ENCODE results near the gene MSMB. TPM values are rescaled to one million over a fixed set of nuclear protein-coding genes. Genes with fewer than 3 reads are reported as not detected.

Gene MSMB
- total RNA-seq, 1 donor from 2014 or later = not detected

- Mint-ChIP-seq H3K4me3 (ENCODE audit: low read depth) (no peak overlapping the region), H3K9me3 (no peaks in the 10 kb centered on the region), H3K27ac (no peak overlapping the region), H3K4me1 (ENCODE audit: low read depth) (peaks cover 4% of the 10 kb centered on the region), H3K27me3 (ENCODE audit: low read depth) (peaks cover 12% of the 10 kb centered on the region), H3K36me3 (ENCODE audit: low read depth) (no peaks in the 10 kb centered on the region)
- DNase-seq (ENCODE audit: low spot score) = no peak
- intact Hi-C loops (cut with micrococcal nuclease) = no loop called here
Measured at GRCh38 chr10:46037107-46037825, 8.8 kb downstream of the MSMB start.

GRCh38 chr10:46035923-46036849 is 9.9 kb downstream of the MSMB start:
- H3K27ac Mint-ChIP-seq = no peak overlapping the region
- H3K27me3 Mint-ChIP-seq (ENCODE audit: low read depth) = peaks cover 7% of the 10 kb centered on the region
- no peak for DNase-seq (ENCODE audit: low spot score)
- peaks cover 7% of the 10 kb centered on the region for H3K4me1 Mint-ChIP-seq (ENCODE audit: low read depth)
- H3K4me3 Mint-ChIP-seq (ENCODE audit: low read depth) = no peak overlapping the region
- H3K36me3 Mint-ChIP-seq (ENCODE audit: low read depth) = no peaks in the 10 kb centered on the region
- no peaks in the 10 kb centered on the region for H3K9me3 Mint-ChIP-seq
- intact Hi-C loops (cut with micrococcal nuclease) = no loop called here

- H3K36me3 Mint-ChIP-seq (ENCODE audit: low read depth) = peaks cover 2% of the 10 kb centered on the region
- H3K4me1 Mint-ChIP-seq (ENCODE audit: low read depth) = peaks cover 19% of the 10 kb centered on the region
- peaks cover 5% of the 10 kb centered on the region for H3K27me3 Mint-ChIP-seq (ENCODE audit: low read depth)
- no peak overlapping the region for H3K27ac Mint-ChIP-seq
- H3K4me3 Mint-ChIP-seq (ENCODE audit: low read depth) = no peak overlapping the region
- DNase-seq (ENCODE audit: low spot score) = no peak
- no peaks in the 10 kb centered on the region for H3K9me3 Mint-ChIP-seq
- intact Hi-C loops (cut with micrococcal nuclease) = no loop called here
Measured at GRCh38 chr10:46033602-46034011, 12.5 kb downstream of the MSMB start.

GRCh38 chr10:46031648-46032532 is 14.2 kb downstream of the MSMB start:
- Mint-ChIP-seq H3K27ac (peak overlapping the region; percentile 36), H3K36me3 (ENCODE audit: low read depth) (peaks cover 9% of the 10 kb centered on the region)

GRCh38 chr10:46030091-46030937 is 15.8 kb downstream of the MSMB start, which contains the start of gene NCOA4:
Gene NCOA4 (minus strand): TSS chr10:46030623. CDS start chr10:46016680, 13,943 bp downstream.
- H3K4me1 Mint-ChIP-seq (ENCODE audit: low read depth) = peaks cover 40% of the 10 kb centered on the region
- H3K36me3 Mint-ChIP-seq (ENCODE audit: low read depth) = peaks cover 17% of the 10 kb centered on the region
- H3K4me3 Mint-ChIP-seq (ENCODE audit: low read depth) = peak within 1 kb of the TSS; percentile 97
- no peaks in the 10 kb centered on the region for H3K9me3 Mint-ChIP-seq
- intact Hi-C loops (cut with micrococcal nuclease) = loop anchor here (2.0 kb wide), 1 partner anchor 780 kb away; no protein-coding TSS in a partner anchor
- peak within 1 kb of the TSS; percentile 93 for H3K27ac Mint-ChIP-seq
- DNase-seq (ENCODE audit: low spot score) = peak; percentile 96
- H3K27me3 Mint-ChIP-seq (ENCODE audit: low read depth) = peaks cover under 1% of the 10 kb centered on the region

More at GRCh38 chr10:46031648-46032532, 14.2 kb downstream of the MSMB start:
- Mint-ChIP-seq H3K9me3 (no peaks in the 10 kb centered on the region), H3K4me3 (ENCODE audit: low read depth) (peak overlapping the region; percentile 35), H3K4me1 (ENCODE audit: low read depth) (peaks cover 32% of the 10 kb centered on the region), H3K27me3 (ENCODE audit: low read depth) (peaks cover 4% of the 10 kb centered on the region)
- DNase-seq (ENCODE audit: low spot score) = no peak
- intact Hi-C loops (cut with micrococcal nuclease) = loop anchor here (2.0 kb wide), 1 partner anchor 781 kb away; no protein-coding TSS in a partner anchor

GRCh38 chr10:46029461-46030030 is 16.5 kb downstream of the MSMB start:
- Mint-ChIP-seq H3K9me3 (no peaks in the 10 kb centered on the region), H3K4me1 (ENCODE audit: low read depth) (peaks cover 43% of the 10 kb centered on the region), H3K27ac (peak overlapping the region; percentile 93), H3K36me3 (ENCODE audit: low read depth) (peaks cover 17% of the 10 kb centered on the region), H3K4me3 (ENCODE audit: low read depth) (peak overlapping the region; percentile 97), H3K27me3 (ENCODE audit: low read depth) (no peaks in the 10 kb centered on the region)
- intact Hi-C loops (cut with micrococcal nuclease) = loop anchor here (2.0 to 5.0 kb wide), 4 partner anchors 47 to 779 kb away; partner anchors contain the start of gene TIMM23
- DNase-seq (ENCODE audit: low spot score) = no peak

GRCh38 chr10:46028584-46029460 is 17.2 kb downstream of the MSMB start:
- intact Hi-C loops (cut with micrococcal nuclease) = loop anchor here (2.0 to 5.0 kb wide), 3 partner anchors 46 to 437 kb away; partner anchors contain the start of gene TIMM23
- Mint-ChIP-seq H3K27me3 (ENCODE audit: low read depth) (no peaks in the 10 kb centered on the region), H3K27ac (peak overlapping the region; percentile 93), H3K4me3 (ENCODE audit: low read depth) (peak overlapping the region; percentile 97), H3K36me3 (ENCODE audit: low read depth) (peaks cover 17% of the 10 kb centered on the region), H3K4me1 (ENCODE audit: low read depth) (peaks cover 49% of the 10 kb centered on the region), H3K9me3 (no peaks in the 10 kb centered on the region)
- no peak for DNase-seq (ENCODE audit: low spot score)

GRCh38 chr10:46026106-46026505 is 20.0 kb downstream of the MSMB start:
- Mint-ChIP-seq H3K9me3 (no peaks in the 10 kb centered on the region), H3K27me3 (ENCODE audit: low read depth) (no peaks in the 10 kb centered on the region), H3K4me3 (ENCODE audit: low read depth) (no peak overlapping the region), H3K4me1 (ENCODE audit: low read depth) (peaks cover 56% of the 10 kb centered on the region), H3K27ac (no peak overlapping the region), H3K36me3 (ENCODE audit: low read depth) (peaks cover 23% of the 10 kb centered on the region)
- no peak for DNase-seq (ENCODE audit: low spot score)
- intact Hi-C loops (cut with micrococcal nuclease) = loop anchor here (5.0 kb wide), 2 partner anchors 54 to 434 kb away; partner anchors contain the start of gene TIMM23

GRCh38 chr10:46025406-46025805 is 20.7 kb downstream of the MSMB start:
- no peaks in the 10 kb centered on the region for H3K9me3 Mint-ChIP-seq
- H3K4me1 Mint-ChIP-seq (ENCODE audit: low read depth) = peaks cover 57% of the 10 kb centered on the region
- intact Hi-C loops (cut with micrococcal nuclease) = loop anchor here (5.0 kb wide), 2 partner anchors 53 to 433 kb away; partner anchors contain the start of gene TIMM23
- H3K4me3 Mint-ChIP-seq (ENCODE audit: low read depth) = no peak overlapping the region
- no peak for DNase-seq (ENCODE audit: low spot score)
- peaks cover 23% of the 10 kb centered on the region for H3K36me3 Mint-ChIP-seq (ENCODE audit: low read depth)
- H3K27me3 Mint-ChIP-seq (ENCODE audit: low read depth) = no peaks in the 10 kb centered on the region
- H3K27ac Mint-ChIP-seq = peak overlapping the region; percentile 50

- DNase-seq (ENCODE audit: low spot score) = no peak
- H3K27me3 Mint-ChIP-seq (ENCODE audit: low read depth) = no peaks in the 10 kb centered on the region
- H3K9me3 Mint-ChIP-seq = no peaks in the 10 kb centered on the region
- H3K36me3 Mint-ChIP-seq (ENCODE audit: low read depth) = peaks cover 23% of the 10 kb centered on the region
- peak overlapping the region; percentile 19 for H3K27ac Mint-ChIP-seq
- H3K4me1 Mint-ChIP-seq (ENCODE audit: low read depth) = peaks cover 61% of the 10 kb centered on the region
- no peak overlapping the region for H3K4me3 Mint-ChIP-seq (ENCODE audit: low read depth)
- intact Hi-C loops (cut with micrococcal nuclease) = loop anchor here (5.0 kb wide), 2 partner anchors 53 to 433 kb away; partner anchors contain the start of gene TIMM23
Measured at GRCh38 chr10:46024948-46025347, 21.1 kb downstream of the MSMB start.
